Psoas muscle (tissue), 8 donors: ENCODE results near the gene PDK3. TPM values are rescaled to one million over a fixed set of nuclear protein-coding genes. Genes with fewer than 3 reads are reported as not detected.

ENCODE experiments used
- ATAC-seq, 4 donors: fragments of 200-7000 bp; cut with Tn5 transposase; one replicate each; pipeline ENCODE4 v1.9.1; 2020; ENCODE audit warnings: moderate library complexity in 3 of 4, mild to moderate bottlenecking in 2 of 4
- DNase-seq, 2 donors: peaks; one replicate each; pipeline ENCODE4 v3.0.0-alpha.2; 2020
- H3K27ac ChIP-seq: fragments of 200-600 bp; one replicate; pipeline ENCODE4 v1.8.0; 2022
- H3K27me3 ChIP-seq, 3 donors: fragments of 200-600 bp in 1 of 3; one replicate each; pipeline versions ENCODE4 v1.6.1 to v1.8.0; 2013 to 2022; ENCODE audit warnings: low read length in 2 of 3, mild to moderate bottlenecking in 2 of 3, moderate library complexity in 1 of 3; ENCODE audit not compliant: insufficient read depth in 3 of 3
- H3K36me3 ChIP-seq, 2 donors: fragments of 200-600 bp in 1 of 2; one replicate each; pipeline versions ENCODE4 v1.6.1 to v1.8.0; 2013 to 2022; ENCODE audit warnings: low read depth in 1 of 2, mild to moderate bottlenecking in 1 of 2, moderate library complexity in 1 of 2; ENCODE audit not compliant: insufficient read depth in 1 of 2
- H3K4me1 ChIP-seq: fragments of 200-600 bp; one replicate; pipeline ENCODE4 v1.8.0; 2022
- H3K4me3 ChIP-seq: fragments of 200-600 bp; one replicate; pipeline ENCODE4 v1.8.0; 2022; ENCODE audit warnings: mild to moderate bottlenecking
- H3K9me3 ChIP-seq: fragments of 200-600 bp; one replicate; pipeline ENCODE4 v1.8.0; 2022
- WGBS, 3 donors: extraction: QIAGEN DNeasy Blood & Tissue Kit; methylation state at CpG; one replicate each; pipeline versions ENCODE4 v1.1.6 to v1.1.7; 2013; 5-methylcytosine and 5-hydroxymethylcytosine counted together
- intact Hi-C, 2 donors: fragments of 100-400 bp; cut with DNase I; formaldehyde crosslinking; loops; one replicate each; pipeline versions ENCODE4 v1.11.0 to v1.14.2; 2022
- polyA plus RNA-seq, 3 donors: library from polyadenylated mRNA; stranded (reverse); fragments of 200-250 nt; gene quantifications; one replicate each; pipeline ENCODE4 v1.2.3, GENCODE V29; 2013
- total RNA-seq, 4 donors: library from RNA; stranded (reverse); fragmentation: NEBNext Ultra II Directional in 2 of 4; extraction: Animal tissue kit (Norgen Biotek cat#: 25700) in 2 of 4; gene quantifications; one replicate each; pipeline versions ENCODE4 v1.2.1 to v1.2.4, GENCODE V29; 2021 to 2023
- TF ChIP-seq, protein P1 (sequence below): fragments of 200-600 bp; IDR thresholded peaks from one replicate; pipeline ENCODE4 v1.8.0; 2022; ENCODE audit warnings: antibody characterized with exemption
- donor health status: healthy with polysubstance abuse.
- donor health status: DM: no; HTN: no; CAD: no; lungs with moderate emphysema.
- donor health status: Bipolar disorder and iron deficiency.
- donor health status: healthy.
- donor health status: DM: yes; HTN: yes; CAD: no.
- donor health status: DM: no; HTN: no; CAD: no.
- donor health status: DM: no; HTN: no; CAD: no.
- donor health status: DM: yes; HTN: yes; CAD: no.

Gene PDK3
- total and polyA plus RNA-seq, 7 donors, result 0.45 to 3.2 (median 1.7) TPM

DNA sequence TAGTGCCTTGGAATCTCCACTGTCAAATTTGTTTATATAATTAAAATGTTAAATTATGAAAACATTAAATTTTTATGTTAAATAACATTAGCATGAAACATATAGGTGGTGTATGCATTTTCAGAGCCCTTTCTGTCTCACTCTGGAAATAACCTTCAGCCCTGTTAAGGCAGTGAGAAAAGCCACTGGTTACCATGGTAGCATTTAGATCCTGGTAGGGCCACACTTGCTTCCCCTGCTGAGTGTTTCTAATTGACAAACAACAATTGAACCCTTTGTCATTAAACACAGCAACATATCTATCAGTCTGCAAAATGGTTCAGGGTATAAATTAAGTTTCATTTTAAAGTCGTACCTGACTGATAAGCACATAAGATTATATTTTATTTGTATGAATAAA lies 63.5 kb downstream of the PDK3 start:
- ATAC-seq (no peak), DNase-seq (no peak)
- Histone ChIP-seq H3K27ac (no peak overlapping the region), H3K27me3 (no peaks in the 10 kb centered on the region), H3K4me3 (no peak overlapping the region), H3K36me3 (no peaks in the 10 kb centered on the region), H3K4me1 (no peaks in the 10 kb centered on the region), H3K9me3 (no peaks in the 10 kb centered on the region)
- WGBS, 3 donors, result 55 to 67% (median 55%) methylated on average over 1 of the region's 1 CpG
- intact Hi-C loops, result no loop called here
- TF ChIP-seq, protein P1, sequence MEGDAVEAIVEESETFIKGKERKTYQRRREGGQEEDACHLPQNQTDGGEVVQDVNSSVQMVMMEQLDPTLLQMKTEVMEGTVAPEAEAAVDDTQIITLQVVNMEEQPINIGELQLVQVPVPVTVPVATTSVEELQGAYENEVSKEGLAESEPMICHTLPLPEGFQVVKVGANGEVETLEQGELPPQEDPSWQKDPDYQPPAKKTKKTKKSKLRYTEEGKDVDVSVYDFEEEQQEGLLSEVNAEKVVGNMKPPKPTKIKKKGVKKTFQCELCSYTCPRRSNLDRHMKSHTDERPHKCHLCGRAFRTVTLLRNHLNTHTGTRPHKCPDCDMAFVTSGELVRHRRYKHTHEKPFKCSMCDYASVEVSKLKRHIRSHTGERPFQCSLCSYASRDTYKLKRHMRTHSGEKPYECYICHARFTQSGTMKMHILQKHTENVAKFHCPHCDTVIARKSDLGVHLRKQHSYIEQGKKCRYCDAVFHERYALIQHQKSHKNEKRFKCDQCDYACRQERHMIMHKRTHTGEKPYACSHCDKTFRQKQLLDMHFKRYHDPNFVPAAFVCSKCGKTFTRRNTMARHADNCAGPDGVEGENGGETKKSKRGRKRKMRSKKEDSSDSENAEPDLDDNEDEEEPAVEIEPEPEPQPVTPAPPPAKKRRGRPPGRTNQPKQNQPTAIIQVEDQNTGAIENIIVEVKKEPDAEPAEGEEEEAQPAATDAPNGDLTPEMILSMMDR, result no peak

DNA sequence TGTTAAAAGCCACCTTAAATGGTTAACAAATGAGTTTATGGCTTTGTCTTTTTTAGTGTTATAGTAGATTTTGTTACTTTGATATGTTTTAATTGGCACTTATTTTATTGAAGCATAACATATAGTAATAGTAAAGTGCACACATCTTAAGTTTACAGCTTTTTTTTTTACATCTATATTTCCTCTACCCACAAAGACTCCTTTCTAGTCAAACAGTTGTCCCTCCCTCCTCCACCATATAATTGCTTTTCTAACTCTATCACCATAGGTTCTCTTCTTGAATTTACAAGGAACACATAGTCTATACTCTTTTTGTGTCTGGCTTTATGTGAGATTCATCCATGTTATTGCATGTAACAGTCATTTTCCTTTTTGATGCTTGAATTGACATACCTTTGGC lies 71.5 kb downstream of the PDK3 start:
- Histone ChIP-seq H3K27ac (no peak overlapping the region), H3K36me3 (no peaks in the 10 kb centered on the region), H3K4me1 (no peaks in the 10 kb centered on the region), H3K4me3 (no peak overlapping the region), H3K27me3 (no peaks in the 10 kb centered on the region), H3K9me3 (no peaks in the 10 kb centered on the region)
- no peak for ATAC-seq
- intact Hi-C loops, result no loop called here
- DNase-seq, result no peak
- TF ChIP-seq, protein P1, result no peak

DNA sequence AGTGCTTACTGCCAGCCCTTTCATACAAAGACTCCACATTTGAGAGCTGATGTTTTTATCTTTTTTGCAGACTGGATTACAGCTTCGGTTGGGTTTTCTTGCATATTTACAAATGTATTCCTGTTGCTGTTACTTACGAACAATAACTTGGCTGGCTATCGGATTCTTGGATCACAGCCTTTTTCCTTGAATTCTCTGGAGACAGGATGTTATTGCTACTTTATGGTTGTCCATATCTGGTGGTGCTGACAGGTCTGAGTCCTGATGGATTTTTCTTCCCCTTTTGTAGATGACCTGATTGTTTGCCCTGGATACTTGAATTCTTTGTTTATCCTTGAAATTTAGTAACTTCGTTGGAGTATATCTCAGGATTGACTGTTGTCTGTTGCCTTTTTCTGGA lies 77.7 kb downstream of the PDK3 start:
- intact Hi-C loops, result no loop called here
- Histone ChIP-seq H3K36me3 (no peaks in the 10 kb centered on the region), H3K4me1 (no peaks in the 10 kb centered on the region), H3K27ac (no peak overlapping the region), H3K4me3 (no peak overlapping the region), H3K27me3 (peaks cover 0 to 5% (median 0%) of the 10 kb centered on the region in 3 donors), H3K9me3 (no peaks in the 10 kb centered on the region)
- no peak for ATAC-seq
- no peak for DNase-seq
- TF ChIP-seq, protein P1, result no peak
- 8 to 32% (median 15%) methylated on average over 4 of the region's 4 CpGs for WGBS, 3 donors

DNA sequence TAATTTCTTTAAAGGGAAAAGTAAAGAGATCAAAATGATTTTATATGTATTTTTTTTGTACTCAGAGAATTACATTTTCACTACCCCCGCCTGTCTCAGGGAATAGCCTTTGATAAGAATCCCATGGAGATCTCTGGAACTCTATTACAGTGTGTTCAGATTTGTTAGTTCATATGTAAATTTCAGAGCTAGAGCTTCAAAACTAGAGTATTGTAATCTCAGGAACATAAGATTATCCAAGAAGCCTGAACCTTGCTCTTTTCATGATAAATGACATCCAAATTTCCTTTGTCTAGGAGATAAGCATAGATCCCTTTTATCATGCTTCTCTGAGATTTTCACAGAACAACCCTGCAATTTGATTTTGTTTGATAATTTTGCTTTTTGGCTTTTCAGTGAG lies 82.9 kb downstream of the PDK3 start:
- 67 to 96% (median 95%) methylated on average over 1 of the region's 1 CpG for WGBS, 3 donors
- intact Hi-C loops, result no loop called here
- DNase-seq (no peak), ATAC-seq (no peak)
- Histone ChIP-seq H3K4me1 (no peaks in the 10 kb centered on the region), H3K27me3 (peaks cover 0 to 12% (median 0%) of the 10 kb centered on the region in 3 donors), H3K9me3 (no peaks in the 10 kb centered on the region), H3K36me3 (no peaks in the 10 kb centered on the region), H3K4me3 (no peak overlapping the region), H3K27ac (no peak overlapping the region)
- TF ChIP-seq, protein P1, result no peak

DNA sequence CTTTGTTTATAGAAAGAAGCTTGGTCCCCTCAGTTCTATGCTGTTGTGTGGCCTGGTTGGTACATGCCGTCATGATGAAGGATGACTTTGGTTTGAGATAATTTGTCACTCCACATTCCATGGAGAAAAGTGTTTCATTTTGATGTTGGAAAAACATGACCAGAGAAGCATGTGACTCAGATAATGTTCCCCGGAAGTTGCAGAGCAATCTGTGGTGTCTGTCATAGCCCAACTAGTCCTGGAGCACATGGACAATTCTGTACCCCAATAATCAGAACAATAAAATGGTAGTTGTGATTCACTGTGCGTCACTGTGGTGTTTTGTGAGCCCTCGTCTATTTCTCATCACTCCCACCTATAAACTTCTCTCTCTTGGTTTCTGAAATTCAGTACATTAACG lies 85.1 kb downstream of the PDK3 start:
- Histone ChIP-seq H3K4me3 (no peak overlapping the region), H3K27ac (no peak overlapping the region), H3K36me3 (no peaks in the 10 kb centered on the region), H3K27me3 (peaks cover 0 to 7% (median 0%) of the 10 kb centered on the region in 3 donors), H3K9me3 (no peaks in the 10 kb centered on the region), H3K4me1 (no peaks in the 10 kb centered on the region)
- intact Hi-C loops, result no loop called here
- DNase-seq (no peak), ATAC-seq (no peak)
- 77 to 88% (median 86%) methylated on average over 5 of the region's 5 CpGs for WGBS, 3 donors
- TF ChIP-seq, protein P1, result no peak
